Memory B cell (primary cell): Measurements from ENCODE around the gene RERE.

Experiments
- ATAC-seq: fragments of 150-1000 bp; cut with Tn5 transposase; 2 replicates; pipeline ENCODE4 v1.10.0; 2021; ENCODE audit warnings: low read depth, mild to moderate bottlenecking, moderate library complexity
- DNase-seq, 2 donors: peaks; one replicate each; pipeline ENCODE4 v3.0.0; 2022; ENCODE audit warnings: low spot score in 2 of 2
- H3K27ac Mint-ChIP-seq: one replicate; pipeline ENCODE4 v1.8.0; 2022; ENCODE audit warnings: mild to moderate bottlenecking, moderate library complexity, mixed read lengths
- H3K27me3 Mint-ChIP-seq: one replicate; pipeline ENCODE4 v1.8.0; 2022; ENCODE audit warnings: mixed read lengths
- H3K36me3 Mint-ChIP-seq: one replicate; pipeline ENCODE4 v1.8.0; 2022; ENCODE audit warnings: mild to moderate bottlenecking, mixed read lengths
- H3K4me1 Mint-ChIP-seq: one replicate; pipeline ENCODE4 v1.8.0; 2022; ENCODE audit warnings: mixed read lengths
- H3K4me3 Mint-ChIP-seq: one replicate; pipeline ENCODE4 v1.8.0; 2022; ENCODE audit warnings: mild to moderate bottlenecking, moderate library complexity, mixed read lengths
- H3K9me3 Mint-ChIP-seq: one replicate; pipeline ENCODE4 v1.8.0; 2022; ENCODE audit warnings: mixed read lengths

RERE gene

GRCh38 chr1:8464377-8464776 is 353.1 kb downstream of the RERE start:
- H3K4me3 Mint-ChIP-seq = no peak overlapping the region
- H3K27me3 Mint-ChIP-seq = no peaks in the 10 kb centered on the region
- H3K4me1 Mint-ChIP-seq = peaks cover 26% of the 10 kb centered on the region
- H3K36me3 Mint-ChIP-seq = peaks cover 27% of the 10 kb centered on the region
- ATAC-seq (no peak), DNase-seq (no peak)
- peak overlapping the region; percentile 91 for H3K27ac Mint-ChIP-seq
- H3K9me3 Mint-ChIP-seq = no peaks in the 10 kb centered on the region

- Mint-ChIP-seq H3K4me3 (no peak overlapping the region), H3K9me3 (no peaks in the 10 kb centered on the region), H3K27ac (peak overlapping the region; percentile 91), H3K4me1 (peaks cover 28% of the 10 kb centered on the region), H3K27me3 (no peaks in the 10 kb centered on the region), H3K36me3 (peaks cover 27% of the 10 kb centered on the region)
- no peak for ATAC-seq
- no peak for DNase-seq
Measured at GRCh38 chr1:8463144-8463927, 354.1 kb downstream of the RERE start.

DNA sequence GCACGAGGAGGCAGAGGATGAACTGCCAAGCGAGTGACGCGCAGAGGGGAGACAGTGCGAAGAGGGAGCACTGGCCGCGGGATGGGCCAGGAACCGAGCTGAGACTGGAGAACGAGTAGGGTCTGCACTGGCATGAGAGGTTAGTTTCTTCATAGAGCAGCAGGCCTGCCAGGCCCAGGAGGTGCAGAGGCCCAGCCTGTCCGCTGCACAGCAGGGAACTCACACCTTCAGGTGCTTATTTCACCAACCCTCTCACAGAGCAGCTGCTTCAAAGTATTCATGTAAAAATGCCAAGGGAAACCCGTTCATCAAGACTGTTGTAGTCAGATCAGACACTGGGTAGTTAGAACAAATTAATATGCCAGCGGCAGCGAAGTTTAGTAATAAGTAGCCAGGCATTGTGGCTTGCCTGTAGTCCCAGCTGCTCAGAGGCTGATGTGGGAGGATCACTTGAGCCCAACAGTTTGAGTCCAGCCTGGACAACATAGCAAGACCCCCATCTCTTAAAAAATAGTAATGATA is 355.0 kb downstream of the RERE start:
- ATAC-seq (no peak), DNase-seq (no peak)
- no peak overlapping the region for H3K4me3 Mint-ChIP-seq
- H3K27me3 Mint-ChIP-seq = no peaks in the 10 kb centered on the region
- peaks cover 27% of the 10 kb centered on the region for H3K36me3 Mint-ChIP-seq
- H3K4me1 Mint-ChIP-seq = peaks cover 35% of the 10 kb centered on the region
- H3K27ac Mint-ChIP-seq = peak overlapping the region; percentile 91
- no peaks in the 10 kb centered on the region for H3K9me3 Mint-ChIP-seq

DNA sequence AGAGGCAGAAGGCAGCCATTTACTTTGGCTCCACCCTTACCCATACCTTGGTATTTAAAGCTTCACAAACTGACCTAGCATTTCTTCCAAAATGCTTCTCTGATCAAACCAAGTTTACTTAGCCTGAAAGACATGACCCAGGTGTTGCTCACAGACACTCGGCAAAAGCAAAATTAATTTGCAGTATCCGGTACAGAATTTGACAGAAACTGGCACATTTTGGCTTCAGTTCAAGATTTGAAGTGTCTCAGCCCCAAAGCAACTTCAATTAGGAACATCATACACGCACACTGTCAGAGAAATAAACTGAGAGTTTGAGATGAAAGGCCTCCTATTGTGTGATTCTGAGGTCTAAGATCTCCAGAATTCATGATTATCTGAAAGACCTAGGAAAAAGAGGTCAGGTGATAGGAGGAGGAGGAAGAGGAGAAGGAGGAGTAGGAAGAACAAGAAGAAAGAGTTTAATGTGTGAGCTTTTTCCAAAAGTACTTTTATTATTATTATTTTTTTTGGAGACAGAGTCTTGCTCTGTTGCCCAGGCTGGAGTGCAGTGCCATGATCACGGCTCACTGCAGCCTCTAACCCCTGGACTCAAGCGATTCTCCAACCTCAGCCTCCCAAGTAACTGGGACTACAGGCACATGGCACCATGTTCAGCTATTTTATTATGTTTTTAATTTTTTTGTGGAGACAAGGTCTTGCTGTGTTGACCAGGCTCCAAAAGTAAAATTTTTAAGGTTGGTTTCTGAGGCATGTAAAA is 355.9 kb downstream of the RERE start:
- H3K4me3 Mint-ChIP-seq = no peak overlapping the region
- peaks cover 39% of the 10 kb centered on the region for H3K4me1 Mint-ChIP-seq
- peak overlapping the region; percentile 32 for H3K27ac Mint-ChIP-seq
- no peaks in the 10 kb centered on the region for H3K27me3 Mint-ChIP-seq
- H3K36me3 Mint-ChIP-seq = peaks cover 27% of the 10 kb centered on the region
- ATAC-seq (no peak), DNase-seq (no peak)
- no peaks in the 10 kb centered on the region for H3K9me3 Mint-ChIP-seq

- Mint-ChIP-seq H3K27me3 (no peaks in the 10 kb centered on the region), H3K4me3 (no peak overlapping the region), H3K4me1 (peaks cover 34% of the 10 kb centered on the region), H3K9me3 (no peaks in the 10 kb centered on the region), H3K36me3 (peaks cover 25% of the 10 kb centered on the region), H3K27ac (no peak overlapping the region)
- no peak for DNase-seq
- ATAC-seq = no peak
Measured at GRCh38 chr1:8460784-8461183, 356.7 kb downstream of the RERE start.

GRCh38 chr1:8460132-8460544 is 357.3 kb downstream of the RERE start:
- no peak overlapping the region for H3K4me3 Mint-ChIP-seq
- H3K27me3 Mint-ChIP-seq = no peaks in the 10 kb centered on the region
- H3K9me3 Mint-ChIP-seq = no peaks in the 10 kb centered on the region
- peaks cover 22% of the 10 kb centered on the region for H3K36me3 Mint-ChIP-seq
- DNase-seq = no peak
- H3K4me1 Mint-ChIP-seq = peaks cover 30% of the 10 kb centered on the region
- H3K27ac Mint-ChIP-seq = no peak overlapping the region
- ATAC-seq = no peak

DNA sequence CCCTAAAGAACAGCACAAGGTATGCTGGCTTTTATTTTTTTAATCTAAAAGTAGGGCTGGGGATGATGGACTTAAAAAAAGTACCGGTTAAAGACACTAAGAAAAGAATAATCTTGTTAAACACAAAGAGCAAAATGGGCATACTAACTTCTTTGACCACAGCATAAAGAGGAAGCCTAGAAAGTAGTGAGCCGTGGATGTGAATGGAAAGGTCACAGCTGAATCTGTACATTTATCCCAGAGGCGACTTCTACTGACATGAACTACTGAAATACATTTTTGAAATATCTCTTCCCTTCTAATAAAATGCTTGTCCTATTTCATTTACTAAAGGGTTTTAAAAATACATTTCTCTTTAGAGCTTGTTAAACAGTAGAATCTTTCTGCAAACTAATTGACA is 358.8 kb downstream of the RERE start:
- peak; percentile 48 for ATAC-seq

GRCh38 chr1:8457760-8458381 is 359.6 kb downstream of the RERE start:
- Mint-ChIP-seq H3K36me3 (peaks cover 16% of the 10 kb centered on the region), H3K4me1 (peaks cover 25% of the 10 kb centered on the region), H3K27me3 (no peaks in the 10 kb centered on the region), H3K4me3 (peak overlapping the region; percentile 22), H3K9me3 (no peaks in the 10 kb centered on the region), H3K27ac (peak overlapping the region; percentile 84)
- ATAC-seq (peak; percentile 80), DNase-seq (no peak)

More for the DNA sequence above, 358.8 kb downstream of the RERE start:
- no peak for DNase-seq
- H3K9me3 Mint-ChIP-seq = no peaks in the 10 kb centered on the region
- H3K4me1 Mint-ChIP-seq = peaks cover 29% of the 10 kb centered on the region
- H3K27ac Mint-ChIP-seq = peak overlapping the region; percentile 84
- H3K4me3 Mint-ChIP-seq = peak overlapping the region; percentile 22
- peaks cover 22% of the 10 kb centered on the region for H3K36me3 Mint-ChIP-seq
- H3K27me3 Mint-ChIP-seq = no peaks in the 10 kb centered on the region

DNA sequence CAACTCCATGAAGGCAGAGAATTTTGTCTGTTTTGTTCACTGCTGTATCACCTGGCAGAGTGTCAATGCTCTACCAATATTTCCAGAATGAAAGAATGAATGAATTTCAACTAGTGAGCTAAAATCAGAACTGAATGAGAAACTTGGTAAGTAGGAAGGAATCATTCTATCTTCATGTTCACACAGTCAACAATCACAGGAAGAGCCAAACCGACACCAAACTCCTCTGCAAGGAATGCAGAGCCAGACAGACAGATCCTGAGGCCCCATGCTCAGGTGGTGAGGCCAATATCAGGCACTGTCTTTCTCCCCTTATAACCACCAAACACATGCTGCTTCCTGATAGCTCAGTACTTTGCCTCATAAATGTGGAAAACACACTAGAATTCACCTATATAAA is 360.4 kb downstream of the RERE start:
- peaks cover 14% of the 10 kb centered on the region for H3K36me3 Mint-ChIP-seq

GRCh38 chr1:8456308-8456912 is 361.0 kb downstream of the RERE start:
- Mint-ChIP-seq H3K4me1 (peaks cover 20% of the 10 kb centered on the region), H3K27ac (peak overlapping the region; percentile 9), H3K4me3 (no peak overlapping the region), H3K27me3 (no peaks in the 10 kb centered on the region), H3K36me3 (peaks cover 12% of the 10 kb centered on the region), H3K9me3 (no peaks in the 10 kb centered on the region)
- DNase-seq = no peak
- no peak for ATAC-seq

More for the DNA sequence above, 360.4 kb downstream of the RERE start:
- Mint-ChIP-seq H3K27me3 (no peaks in the 10 kb centered on the region), H3K4me1 (peaks cover 22% of the 10 kb centered on the region), H3K27ac (peak overlapping the region; percentile 9), H3K9me3 (no peaks in the 10 kb centered on the region), H3K4me3 (no peak overlapping the region)
- DNase-seq (no peak), ATAC-seq (no peak)

- H3K4me3 Mint-ChIP-seq = no peak overlapping the region
- H3K27me3 Mint-ChIP-seq = no peaks in the 10 kb centered on the region
- no peak for DNase-seq
- H3K4me1 Mint-ChIP-seq = peaks cover 19% of the 10 kb centered on the region
- no peak overlapping the region for H3K27ac Mint-ChIP-seq
- H3K36me3 Mint-ChIP-seq = peaks cover 11% of the 10 kb centered on the region
- H3K9me3 Mint-ChIP-seq = no peaks in the 10 kb centered on the region
- no peak for ATAC-seq
Measured at GRCh38 chr1:8455700-8456307, 361.6 kb downstream of the RERE start.

GRCh38 chr1:8450312-8450711 is 367.1 kb downstream of the RERE start:
- DNase-seq (no peak), ATAC-seq (no peak)
- H3K27me3 Mint-ChIP-seq = no peaks in the 10 kb centered on the region
- peaks cover 5% of the 10 kb centered on the region for H3K4me1 Mint-ChIP-seq
- H3K4me3 Mint-ChIP-seq = no peak overlapping the region
- peaks cover 21% of the 10 kb centered on the region for H3K36me3 Mint-ChIP-seq
- no peaks in the 10 kb centered on the region for H3K9me3 Mint-ChIP-seq
- no peak overlapping the region for H3K27ac Mint-ChIP-seq

- ATAC-seq = no peak
- Mint-ChIP-seq H3K36me3 (peaks cover 20% of the 10 kb centered on the region), H3K27me3 (no peaks in the 10 kb centered on the region), H3K4me1 (peaks cover 7% of the 10 kb centered on the region), H3K27ac (no peak overlapping the region), H3K4me3 (no peak overlapping the region), H3K9me3 (no peaks in the 10 kb centered on the region)
- no peak for DNase-seq
Measured at GRCh38 chr1:8448911-8449661, 368.4 kb downstream of the RERE start.
